ENCODE data around the gene ZNF786.
"Not testable (repeated sequence)": the region's sequence is repeated elsewhere in the genome, so short reads cannot be mapped to it uniquely, and the experiment has no call there.

- TF ChIP-seq NR2F1 (conservative IDR thresholded peaks at IDR 0.05); TCF12 (IDR thresholded peaks at IDR 0.05; ENCODE audit: low read depth, low read length); EP300 (IDR thresholded peaks at IDR 0.05; ENCODE audit: borderline replicate concordance in 1 of 2, control insufficient read depth in 1 of 2, low read depth in 2 of 2, low read length in 2 of 2); POLR2A (IDR thresholded peaks at IDR 0.05; ENCODE audit: low read depth, low read length); ZNF217 (IDR thresholded peaks at IDR 0.05); SIN3A (IDR thresholded peaks at IDR 0.05; ENCODE audit: low read depth, low read length); EZH2 (IDR thresholded peaks at IDR 0.05; ENCODE audit: borderline replicate concordance, control insufficient read depth, low read depth, low read length); RAD51 (IDR thresholded peaks at IDR 0.05); SP1 (IDR thresholded peaks at IDR 0.05; ENCODE audit: low read depth, low read length): not testable (repeated sequence)
- TF ChIP-seq, protein P1, sequence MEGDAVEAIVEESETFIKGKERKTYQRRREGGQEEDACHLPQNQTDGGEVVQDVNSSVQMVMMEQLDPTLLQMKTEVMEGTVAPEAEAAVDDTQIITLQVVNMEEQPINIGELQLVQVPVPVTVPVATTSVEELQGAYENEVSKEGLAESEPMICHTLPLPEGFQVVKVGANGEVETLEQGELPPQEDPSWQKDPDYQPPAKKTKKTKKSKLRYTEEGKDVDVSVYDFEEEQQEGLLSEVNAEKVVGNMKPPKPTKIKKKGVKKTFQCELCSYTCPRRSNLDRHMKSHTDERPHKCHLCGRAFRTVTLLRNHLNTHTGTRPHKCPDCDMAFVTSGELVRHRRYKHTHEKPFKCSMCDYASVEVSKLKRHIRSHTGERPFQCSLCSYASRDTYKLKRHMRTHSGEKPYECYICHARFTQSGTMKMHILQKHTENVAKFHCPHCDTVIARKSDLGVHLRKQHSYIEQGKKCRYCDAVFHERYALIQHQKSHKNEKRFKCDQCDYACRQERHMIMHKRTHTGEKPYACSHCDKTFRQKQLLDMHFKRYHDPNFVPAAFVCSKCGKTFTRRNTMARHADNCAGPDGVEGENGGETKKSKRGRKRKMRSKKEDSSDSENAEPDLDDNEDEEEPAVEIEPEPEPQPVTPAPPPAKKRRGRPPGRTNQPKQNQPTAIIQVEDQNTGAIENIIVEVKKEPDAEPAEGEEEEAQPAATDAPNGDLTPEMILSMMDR (IDR thresholded peaks at IDR 0.05 in 2 of 3, conservative IDR thresholded peaks at IDR 0.05 in 1 of 3; ENCODE audit: control insufficient read depth in 2 of 3, extremely low read depth in 1 of 3, insufficient read depth in 1 of 3, low read depth in 3 of 3, low read length in 3 of 3): not testable (repeated sequence)
- TF ChIP-seq, protein P2, sequence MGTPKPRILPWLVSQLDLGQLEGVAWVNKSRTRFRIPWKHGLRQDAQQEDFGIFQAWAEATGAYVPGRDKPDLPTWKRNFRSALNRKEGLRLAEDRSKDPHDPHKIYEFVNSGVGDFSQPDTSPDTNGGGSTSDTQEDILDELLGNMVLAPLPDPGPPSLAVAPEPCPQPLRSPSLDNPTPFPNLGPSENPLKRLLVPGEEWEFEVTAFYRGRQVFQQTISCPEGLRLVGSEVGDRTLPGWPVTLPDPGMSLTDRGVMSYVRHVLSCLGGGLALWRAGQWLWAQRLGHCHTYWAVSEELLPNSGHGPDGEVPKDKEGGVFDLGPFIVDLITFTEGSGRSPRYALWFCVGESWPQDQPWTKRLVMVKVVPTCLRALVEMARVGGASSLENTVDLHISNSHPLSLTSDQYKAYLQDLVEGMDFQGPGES (IDR thresholded peaks at IDR 0.05): not testable (repeated sequence)
- TF ChIP-seq, protein P3, sequence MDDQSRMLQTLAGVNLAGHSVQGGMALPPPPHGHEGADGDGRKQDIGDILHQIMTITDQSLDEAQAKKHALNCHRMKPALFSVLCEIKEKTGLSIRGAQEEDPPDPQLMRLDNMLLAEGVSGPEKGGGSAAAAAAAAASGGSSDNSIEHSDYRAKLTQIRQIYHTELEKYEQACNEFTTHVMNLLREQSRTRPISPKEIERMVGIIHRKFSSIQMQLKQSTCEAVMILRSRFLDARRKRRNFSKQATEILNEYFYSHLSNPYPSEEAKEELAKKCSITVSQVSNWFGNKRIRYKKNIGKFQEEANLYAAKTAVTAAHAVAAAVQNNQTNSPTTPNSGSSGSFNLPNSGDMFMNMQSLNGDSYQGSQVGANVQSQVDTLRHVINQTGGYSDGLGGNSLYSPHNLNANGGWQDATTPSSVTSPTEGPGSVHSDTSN (IDR thresholded peaks at IDR 0.05; ENCODE audit: insufficient replicate concordance, low read depth, low read length): not testable (repeated sequence)
Observed at GRCh38 chr7:149092244-149092643, 1.7 kb upstream of the ZNF786 start.
